ENCODE results near the gene CHGA.

Gene CHGA

DNA sequence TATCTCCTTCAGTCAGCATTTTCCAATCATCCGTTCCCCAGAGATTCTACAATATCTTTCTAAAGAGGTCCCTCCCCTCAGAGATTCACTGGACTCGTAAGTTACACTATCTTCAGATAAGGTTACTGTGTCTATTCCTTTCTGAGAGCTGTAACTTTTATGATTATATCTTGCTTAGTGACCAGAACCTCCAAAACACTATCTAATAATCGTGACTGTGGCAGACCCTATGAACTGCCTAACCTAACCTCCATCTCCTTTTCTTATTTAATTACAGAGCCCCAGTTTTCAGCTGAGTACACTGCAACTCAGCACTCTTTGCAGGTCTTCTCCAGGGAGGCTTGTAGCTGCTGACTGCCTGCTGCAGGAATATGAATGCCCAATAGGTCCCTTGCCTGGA is 38.5 kb upstream of the CHGA start:
- TF ChIP-seq CTCF (IDR thresholded peaks at IDR 0.05; ENCODE audit: control insufficient read depth, insufficient read depth, low read depth, low read length, missing control alignments), result no peak
- no peak for DNase-seq (ENCODE audit: low read depth)
- no peak overlapping the region for H3K4me3 ChIP-seq (ENCODE audit: control insufficient read depth, low read depth, low read length)

- no peak overlapping the region for H3K4me3 ChIP-seq (ENCODE audit: control insufficient read depth, low read depth, low read length)
- TF ChIP-seq CTCF (IDR thresholded peaks at IDR 0.05; ENCODE audit: control insufficient read depth, insufficient read depth, low read depth, low read length, missing control alignments), result no peak
- DNase-seq (ENCODE audit: low read depth), result no peak
Observed at GRCh38 chr14:92885279-92886061, 37.5 kb upstream of the CHGA start.

GRCh38 chr14:92886337-92886736 is 36.6 kb upstream of the CHGA start:
- TF ChIP-seq CTCF (IDR thresholded peaks at IDR 0.05; ENCODE audit: control insufficient read depth, insufficient read depth, low read depth, low read length, missing control alignments), result no peak
- no peak overlapping the region for H3K4me3 ChIP-seq (ENCODE audit: control insufficient read depth, low read depth, low read length)
- no peak for DNase-seq (ENCODE audit: low read depth)

GRCh38 chr14:92887157-92887556 is 35.8 kb upstream of the CHGA start:
- no peak for DNase-seq (ENCODE audit: low read depth)
- TF ChIP-seq CTCF (IDR thresholded peaks at IDR 0.05; ENCODE audit: control insufficient read depth, insufficient read depth, low read depth, low read length, missing control alignments), result no peak
- H3K4me3 ChIP-seq (ENCODE audit: control insufficient read depth, low read depth, low read length), result no peak overlapping the region

- TF ChIP-seq CTCF (IDR thresholded peaks at IDR 0.05; ENCODE audit: control insufficient read depth, insufficient read depth, low read depth, low read length, missing control alignments), result no peak
- DNase-seq (ENCODE audit: low read depth), result no peak
- no peak overlapping the region for H3K4me3 ChIP-seq (ENCODE audit: control insufficient read depth, low read depth, low read length)
Observed at GRCh38 chr14:92888896-92889295, 34.1 kb upstream of the CHGA start.

- no peak for DNase-seq (ENCODE audit: low read depth)
- H3K4me3 ChIP-seq (ENCODE audit: control insufficient read depth, low read depth, low read length), result no peak overlapping the region
- no peak for TF ChIP-seq CTCF (IDR thresholded peaks at IDR 0.05; ENCODE audit: control insufficient read depth, insufficient read depth, low read depth, low read length, missing control alignments)
Observed at GRCh38 chr14:92890830-92891588, 31.9 kb upstream of the CHGA start.
